Measurements from ENCODE around the gene BAZ2B.

The BAZ2B gene

DNA sequence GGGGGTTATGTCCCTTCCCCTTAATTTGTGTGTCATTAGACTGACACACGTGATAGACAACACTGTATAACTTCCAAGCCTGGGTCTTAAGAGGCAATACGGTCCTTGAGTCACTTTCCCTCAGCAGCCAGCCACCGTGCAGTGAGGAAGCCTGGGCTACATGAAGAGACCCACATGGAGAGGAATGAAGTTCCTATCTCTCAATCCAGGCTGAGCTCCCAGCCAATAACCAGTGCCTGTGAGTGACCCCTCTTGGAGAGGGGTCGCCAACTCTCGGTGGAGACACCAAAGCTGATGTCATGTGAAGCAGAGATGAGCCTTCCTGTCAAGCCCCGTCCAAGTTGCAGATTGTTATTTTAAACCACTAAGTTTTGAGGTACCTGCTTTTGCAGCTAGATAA is 324.2 kb downstream of the BAZ2B start:
- Mint-ChIP-seq H3K9me3 (no peaks in the 10 kb centered on the region), H3K27ac (no peak overlapping the region), H3K27me3 (peaks cover 7% of the 10 kb centered on the region), H3K36me3 (no peaks in the 10 kb centered on the region), H3K4me1 (peaks cover 6% of the 10 kb centered on the region), H3K4me3 (no peak overlapping the region)
- ATAC-seq: no peak

DNA sequence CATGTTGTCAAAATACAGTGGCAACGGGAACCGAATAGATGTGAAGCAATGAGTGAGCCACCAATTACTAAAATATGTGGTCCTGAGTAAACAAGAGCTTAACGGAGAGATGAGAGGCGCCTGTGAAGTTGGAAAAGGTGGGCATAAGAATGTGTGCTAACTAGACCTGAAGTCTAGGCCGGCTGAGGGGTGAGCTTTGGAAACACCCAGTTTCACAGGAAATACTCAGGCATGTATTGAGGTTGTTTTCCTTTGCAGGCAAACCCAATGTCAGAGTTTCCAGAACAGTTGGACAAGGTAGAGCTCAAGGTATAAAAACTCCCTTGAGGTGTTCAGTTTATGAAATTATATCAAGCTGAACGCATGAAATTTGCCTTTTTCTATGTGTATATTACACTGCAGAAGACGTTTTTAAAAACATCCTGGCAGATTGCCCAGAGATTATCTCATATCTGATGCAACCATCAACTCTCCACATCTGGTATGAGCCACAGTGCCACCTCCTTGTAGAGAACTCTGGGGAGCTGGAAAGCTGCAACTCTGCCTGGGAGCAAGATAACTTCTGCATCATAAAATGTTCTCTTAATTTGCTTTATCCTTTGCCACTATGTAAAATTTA is 325.9 kb downstream of the BAZ2B start:
- Mint-ChIP-seq H3K36me3 (no peaks in the 10 kb centered on the region), H3K27ac (no peak overlapping the region), H3K27me3 (peaks cover 7% of the 10 kb centered on the region), H3K4me1 (peaks cover 15% of the 10 kb centered on the region), H3K4me3 (no peak overlapping the region), H3K9me3 (no peaks in the 10 kb centered on the region)
- ATAC-seq: no peak

DNA sequence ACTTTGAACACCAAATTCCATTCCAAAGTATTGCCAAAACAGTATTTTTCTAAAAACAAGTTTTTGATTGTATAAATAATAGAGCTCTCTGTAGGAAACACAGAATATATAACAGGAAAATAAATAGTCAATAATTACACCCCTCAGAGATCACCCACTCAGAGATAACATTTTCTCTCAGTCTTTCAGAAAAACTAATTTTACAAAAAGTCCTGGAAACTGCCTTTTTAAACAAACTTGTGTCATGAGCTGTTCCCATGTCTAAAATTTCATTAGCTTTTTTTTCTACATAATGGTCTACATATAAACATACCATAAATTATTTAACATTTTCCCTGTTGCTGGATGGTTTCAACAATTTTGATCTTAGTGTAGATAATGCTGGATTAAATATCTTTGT is 328.6 kb downstream of the BAZ2B start:
- H3K4me3 Mint-ChIP-seq: no peak overlapping the region
- peaks cover 7% of the 10 kb centered on the region for H3K27me3 Mint-ChIP-seq
- H3K9me3 Mint-ChIP-seq: no peaks in the 10 kb centered on the region
- peaks cover 2% of the 10 kb centered on the region for H3K36me3 Mint-ChIP-seq
- H3K27ac Mint-ChIP-seq: peak overlapping the region; percentile 83
- peaks cover 27% of the 10 kb centered on the region for H3K4me1 Mint-ChIP-seq
- no peak for ATAC-seq

- ATAC-seq: peak; percentile 99
- Mint-ChIP-seq H3K27ac (peak overlapping the region; percentile 83), H3K36me3 (peaks cover 7% of the 10 kb centered on the region), H3K9me3 (no peaks in the 10 kb centered on the region), H3K4me1 (peaks cover 32% of the 10 kb centered on the region), H3K4me3 (peak overlapping the region; percentile 80), H3K27me3 (peaks cover 2% of the 10 kb centered on the region)
These were observed 329.5 kb downstream of the BAZ2B start for GRCh38 chr2:159286709-159287441.

- peaks cover 7% of the 10 kb centered on the region for H3K36me3 Mint-ChIP-seq
- H3K9me3 Mint-ChIP-seq: no peaks in the 10 kb centered on the region
- peaks cover 32% of the 10 kb centered on the region for H3K4me1 Mint-ChIP-seq
- peak within 1 kb of the TSS; percentile 80 for H3K4me3 Mint-ChIP-seq
- peak; percentile 44 for ATAC-seq
- no peaks in the 10 kb centered on the region for H3K27me3 Mint-ChIP-seq
- peak within 1 kb of the TSS; percentile 83 for H3K27ac Mint-ChIP-seq
These were observed 330.2 kb downstream of the BAZ2B start, which contains the start of gene WDSUB1 for GRCh38 chr2:159285929-159286708. WDSUB1 (minus strand) TSS chr2:159286703; CDS start chr2:159283069, 3,634 bp downstream.

GRCh38 chr2:159285433-159285832 is 330.9 kb downstream of the BAZ2B start:
- ATAC-seq: no peak
- peaks cover 7% of the 10 kb centered on the region for H3K36me3 Mint-ChIP-seq
- no peaks in the 10 kb centered on the region for H3K9me3 Mint-ChIP-seq
- H3K27me3 Mint-ChIP-seq: no peaks in the 10 kb centered on the region
- peaks cover 32% of the 10 kb centered on the region for H3K4me1 Mint-ChIP-seq
- H3K27ac Mint-ChIP-seq: peak overlapping the region; percentile 83
- peak overlapping the region; percentile 80 for H3K4me3 Mint-ChIP-seq

DNA sequence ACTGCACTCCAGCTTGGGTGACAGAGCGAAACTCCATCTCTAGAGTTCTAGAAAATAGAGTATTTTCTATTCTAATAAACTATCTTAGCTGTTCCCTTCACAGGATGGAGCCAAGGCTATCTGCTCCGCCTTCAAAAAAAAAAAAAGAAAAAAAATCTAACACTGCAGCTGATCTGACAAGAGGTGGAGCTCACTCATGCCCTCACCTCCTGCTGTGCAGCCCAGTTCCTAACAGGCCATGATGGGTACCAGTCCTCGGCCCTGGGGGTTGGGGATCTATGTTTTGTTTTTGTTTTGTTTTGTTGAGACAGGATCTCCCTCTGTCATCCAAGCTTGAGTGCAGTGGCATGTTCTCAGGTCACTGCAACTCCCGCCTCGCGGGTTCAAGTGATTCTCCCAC is 332.8 kb downstream of the BAZ2B start:
- Mint-ChIP-seq H3K36me3 (peaks cover 13% of the 10 kb centered on the region), H3K9me3 (no peaks in the 10 kb centered on the region)

DNA sequence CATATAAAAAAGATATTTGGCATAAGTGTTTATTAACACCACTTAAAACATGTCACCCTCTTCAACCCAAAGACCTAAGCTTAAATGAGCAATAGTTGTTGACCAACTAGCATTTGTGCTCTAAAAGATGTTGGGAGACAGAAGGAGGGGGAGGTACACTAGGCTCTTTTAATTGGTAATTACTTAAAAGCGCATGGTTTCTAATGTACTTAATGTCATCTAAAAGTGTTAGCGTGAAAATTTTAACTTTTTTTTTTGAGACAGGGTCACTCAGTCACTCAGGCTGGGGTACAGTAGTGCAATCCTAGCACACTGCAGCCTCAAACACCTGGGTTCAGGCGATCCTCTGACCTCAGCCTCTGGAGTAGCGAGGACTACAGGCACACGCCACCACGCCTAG is 335.3 kb downstream of the BAZ2B start:
- Mint-ChIP-seq H3K27me3 (no peaks in the 10 kb centered on the region), H3K27ac (no peak overlapping the region), H3K9me3 (no peaks in the 10 kb centered on the region), H3K36me3 (peaks cover 13% of the 10 kb centered on the region), H3K4me3 (no peak overlapping the region), H3K4me1 (peaks cover 22% of the 10 kb centered on the region)
- ATAC-seq: no peak

More for the DNA sequence above, 332.8 kb downstream of the BAZ2B start:
- Mint-ChIP-seq H3K4me1 (peaks cover 32% of the 10 kb centered on the region), H3K27me3 (no peaks in the 10 kb centered on the region), H3K27ac (no peak overlapping the region), H3K4me3 (no peak overlapping the region)
- ATAC-seq: no peak

- Mint-ChIP-seq H3K4me1 (peaks cover 11% of the 10 kb centered on the region), H3K27ac (no peak overlapping the region), H3K4me3 (no peak overlapping the region), H3K27me3 (no peaks in the 10 kb centered on the region), H3K9me3 (no peaks in the 10 kb centered on the region), H3K36me3 (peaks cover 18% of the 10 kb centered on the region)
- ATAC-seq: no peak
These were observed 336.6 kb downstream of the BAZ2B start for GRCh38 chr2:159279700-159280099.

DNA sequence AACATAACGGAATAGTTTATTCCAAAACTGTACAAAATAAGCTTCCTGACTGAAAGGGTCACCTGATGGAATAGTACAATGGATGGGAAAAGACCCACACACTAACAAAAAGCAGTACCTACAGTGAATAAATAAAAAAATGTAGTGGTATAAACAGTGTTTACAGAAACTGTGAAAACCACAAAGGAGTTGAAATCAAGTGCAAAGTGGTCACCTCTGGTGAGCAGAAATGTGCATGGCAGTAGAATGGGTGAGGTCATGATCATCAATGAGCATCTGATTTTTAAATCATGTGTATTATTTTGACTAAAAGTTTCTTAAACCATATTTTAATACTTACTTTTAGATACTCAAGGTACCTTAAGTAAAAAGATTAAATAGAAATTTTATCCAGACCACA is 341.2 kb downstream of the BAZ2B start:
- Mint-ChIP-seq H3K27ac (no peak overlapping the region), H3K9me3 (no peaks in the 10 kb centered on the region), H3K36me3 (peaks cover 44% of the 10 kb centered on the region), H3K4me1 (no peaks in the 10 kb centered on the region), H3K27me3 (no peaks in the 10 kb centered on the region), H3K4me3 (no peak overlapping the region)
- ATAC-seq: no peak

DNA sequence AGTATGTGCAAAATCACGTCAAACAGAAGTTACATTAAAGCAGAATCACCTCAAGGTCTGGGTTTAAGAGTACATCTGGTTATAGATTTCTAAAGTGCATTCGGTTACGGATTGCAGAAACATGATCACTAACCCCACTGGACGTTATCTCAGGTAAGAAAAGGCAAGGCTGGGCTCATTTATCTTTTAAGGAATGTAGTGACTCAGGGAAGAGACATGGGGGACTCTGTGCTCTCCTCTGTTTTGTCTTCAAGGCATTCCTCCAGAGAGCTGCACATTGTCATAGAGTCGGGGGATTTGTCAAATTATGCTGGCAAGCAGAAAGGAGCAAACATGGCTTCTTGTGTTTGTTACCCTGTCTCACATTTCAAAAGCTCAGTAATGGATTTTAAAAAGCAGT is 344.2 kb downstream of the BAZ2B start:
- Mint-ChIP-seq H3K9me3 (no peaks in the 10 kb centered on the region), H3K4me3 (no peak overlapping the region), H3K27me3 (no peaks in the 10 kb centered on the region), H3K4me1 (peaks cover 5% of the 10 kb centered on the region), H3K36me3 (peaks cover 65% of the 10 kb centered on the region), H3K27ac (no peak overlapping the region)
- ATAC-seq: no peak

DNA sequence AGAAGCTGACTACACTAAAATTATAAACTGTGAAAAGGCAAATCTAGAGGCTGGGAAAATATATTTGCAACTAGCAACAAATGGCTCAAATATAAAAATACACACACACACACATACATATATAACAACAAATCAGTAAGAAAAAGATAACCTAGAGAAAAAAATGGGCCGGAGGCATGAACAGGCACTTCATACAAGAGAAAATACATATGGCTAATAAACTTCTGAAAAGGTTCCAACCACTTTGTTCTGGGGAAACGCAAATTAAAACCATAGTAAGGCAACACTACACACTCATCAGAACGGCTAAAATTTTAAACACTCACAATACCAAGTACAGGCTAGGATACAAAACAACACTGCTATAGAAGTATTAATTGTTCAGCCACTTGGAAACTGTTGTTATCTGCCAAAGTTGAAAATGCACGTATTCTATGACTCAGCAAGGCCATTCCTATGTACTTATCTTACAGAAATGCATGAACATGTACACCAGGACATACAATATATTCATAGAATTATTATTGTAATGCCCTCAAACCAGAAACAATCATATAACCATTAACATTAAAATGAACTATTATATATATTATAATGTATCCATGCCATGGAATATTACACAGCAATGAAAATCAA is 345.5 kb downstream of the BAZ2B start:
- Mint-ChIP-seq H3K9me3 (no peaks in the 10 kb centered on the region), H3K4me1 (peaks cover 5% of the 10 kb centered on the region), H3K27me3 (no peaks in the 10 kb centered on the region), H3K4me3 (no peak overlapping the region), H3K36me3 (peaks cover 75% of the 10 kb centered on the region), H3K27ac (no peak overlapping the region)
- no peak for ATAC-seq
